ENCODE results near the gene NBPF12. TPM values are rescaled to one million over a fixed set of nuclear protein-coding genes. Genes with fewer than 3 reads are reported as not detected.
"Not testable (repeated sequence)": the region's sequence is repeated elsewhere in the genome, so short reads cannot be mapped to it uniquely, and the experiment has no call there.

Gene NBPF12
- total and polyA plus RNA-seq, 2 of the 8 experiments (the other 6 are each of a cell fraction or from before 2014, with no cell fraction given), result 4.6 to 6.7 TPM

GRCh38 chr1:146891355-146891754, 46.8 kb upstream of the NBPF12 start:
- H3K79me1 ChIP-seq (ENCODE audit: low read depth, low read length); H3K4me1 ChIP-seq (replicated peaks in 1 of 4; ENCODE audit: control insufficient read depth in 3 of 4, insufficient read depth in 4 of 4, low read length in 3 of 4); H2AK5ac ChIP-seq (ENCODE audit: low read depth, low read length); H3K14ac ChIP-seq (ENCODE audit: insufficient read length); H3K27me3 ChIP-seq (replicated peaks in 1 of 4; ENCODE audit: control insufficient read depth in 3 of 4, extremely low read depth in 1 of 4, insufficient read depth in 3 of 4, low read length in 3 of 4); H4K8ac ChIP-seq (ENCODE audit: extremely low read depth, insufficient read depth, low read length); H3K9ac ChIP-seq (replicated peaks in 1 of 4; ENCODE audit: extremely low read depth in 1 of 4, low read depth in 3 of 4, low read length in 3 of 4); H3K36me3 ChIP-seq (ENCODE audit: control insufficient read depth in 2 of 4, insufficient read depth in 4 of 4, low read length in 3 of 4); FAIRE-seq; POLR2A ChIA-PET (ENCODE audit: partially characterized antibody); DNase-seq (ENCODE audit: low read depth in 1 of 2, low spot score in 2 of 2); H3K79me2 ChIP-seq (ENCODE audit: control insufficient read depth in 1 of 2, insufficient read depth in 2 of 2, low read length in 2 of 2); H3K23ac ChIP-seq (ENCODE audit: insufficient read length); H3K27ac ChIP-seq (ENCODE audit: low read depth, low read length); H3K56ac ChIP-seq (replicated peaks; ENCODE audit: insufficient read length, low read depth, low read length); H2BK120ac ChIP-seq (replicated peaks; ENCODE audit: low read depth, low read length); H2BK20ac ChIP-seq (ENCODE audit: low read length); H2AFZ ChIP-seq (ENCODE audit: low read length); H2BK5ac ChIP-seq (ENCODE audit: low read depth, low read length); H4K20me1 ChIP-seq (replicated peaks in 1 of 2; ENCODE audit: control insufficient read depth in 1 of 2, insufficient read depth in 2 of 2, low read length in 2 of 2); H2BK15ac ChIP-seq (ENCODE audit: low read length); H3K4me2 ChIP-seq (ENCODE audit: insufficient read depth in 1 of 2, low read depth in 2 of 2, low read length in 2 of 2); H3K9me3 ChIP-seq (ENCODE audit: insufficient read depth in 2 of 2, low read depth in 1 of 2, low read length in 1 of 2); H3K4me3 ChIP-seq (ENCODE audit: extremely low read depth in 1 of 4, insufficient read depth in 2 of 4, low read depth in 3 of 4, low read length in 4 of 4); H2BK12ac ChIP-seq (ENCODE audit: low read depth, low read length); H4K5ac ChIP-seq (ENCODE audit: insufficient read length, low read depth, low read length); H4K91ac ChIP-seq (replicated peaks; ENCODE audit: insufficient read length, low read length); CTCF ChIA-PET (ENCODE audit: partially characterized antibody); H3K4ac ChIP-seq (replicated peaks; ENCODE audit: insufficient read length, low read depth, low read length); H3K18ac ChIP-seq (ENCODE audit: extremely low read depth, low read length); H3K23me2 ChIP-seq (ENCODE audit: low read depth, low read length): not testable (repeated sequence)
- 100% methylated on average over 2 of the region's 4 CpGs; no CpG with 5 or more reads in 1 of the 2 experiments for WGBS, 2 experiments (ENCODE audit: extremely low coverage in 1 of 2, insufficient coverage in 1 of 2, insufficient read length in 1 of 2, insufficient replicate concordance in 2 of 2, low coverage in 1 of 2, low lambda C conversion rate in 2 of 2, missing lambda C conversion rate in 1 of 2)

DNA sequence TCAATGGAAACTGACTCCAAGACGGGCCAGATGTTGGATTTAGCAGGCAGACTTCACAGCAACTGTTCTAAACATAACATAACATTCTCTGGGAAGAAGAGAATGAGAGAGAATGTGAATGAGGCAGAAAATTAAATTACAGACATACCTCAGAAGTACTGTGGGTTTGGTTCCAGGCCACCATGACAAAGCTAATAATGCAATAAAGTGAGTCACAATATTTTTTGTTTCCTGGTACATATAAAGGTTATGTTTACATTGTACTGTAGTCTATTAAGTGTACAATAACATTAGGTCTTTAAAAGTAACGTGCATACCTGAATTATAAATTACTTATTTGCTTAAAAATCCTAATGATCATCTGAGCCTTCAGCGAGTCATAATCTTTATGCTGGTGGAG, 45.8 kb upstream of the NBPF12 start:
- H3K4ac ChIP-seq (replicated peaks; ENCODE audit: insufficient read length, low read depth, low read length); H4K5ac ChIP-seq (ENCODE audit: insufficient read length, low read depth, low read length); H4K91ac ChIP-seq (replicated peaks; ENCODE audit: insufficient read length, low read length); H3K79me1 ChIP-seq (ENCODE audit: low read depth, low read length); H3K23me2 ChIP-seq (ENCODE audit: low read depth, low read length); H3K23ac ChIP-seq (ENCODE audit: insufficient read length); H3K4me1 ChIP-seq (replicated peaks in 1 of 4; ENCODE audit: control insufficient read depth in 3 of 4, insufficient read depth in 4 of 4, low read length in 3 of 4); FAIRE-seq; H3K4me2 ChIP-seq (ENCODE audit: insufficient read depth in 1 of 2, low read depth in 2 of 2, low read length in 2 of 2); H2AK5ac ChIP-seq (ENCODE audit: low read depth, low read length); H3K14ac ChIP-seq (ENCODE audit: insufficient read length); H3K79me2 ChIP-seq (ENCODE audit: control insufficient read depth in 1 of 2, insufficient read depth in 2 of 2, low read length in 2 of 2); H2BK120ac ChIP-seq (replicated peaks; ENCODE audit: low read depth, low read length); DNase-seq (ENCODE audit: low read depth in 1 of 2, low spot score in 2 of 2); H2AFZ ChIP-seq (ENCODE audit: low read length); H3K56ac ChIP-seq (replicated peaks; ENCODE audit: insufficient read length, low read depth, low read length); H2BK5ac ChIP-seq (ENCODE audit: low read depth, low read length); H2BK15ac ChIP-seq (ENCODE audit: low read length); H4K20me1 ChIP-seq (replicated peaks in 1 of 2; ENCODE audit: control insufficient read depth in 1 of 2, insufficient read depth in 2 of 2, low read length in 2 of 2); H3K18ac ChIP-seq (ENCODE audit: extremely low read depth, low read length); H3K4me3 ChIP-seq (ENCODE audit: extremely low read depth in 1 of 4, insufficient read depth in 2 of 4, low read depth in 3 of 4, low read length in 4 of 4); H3K27me3 ChIP-seq (replicated peaks in 1 of 4; ENCODE audit: control insufficient read depth in 3 of 4, extremely low read depth in 1 of 4, insufficient read depth in 3 of 4, low read length in 3 of 4); H3K36me3 ChIP-seq (ENCODE audit: control insufficient read depth in 2 of 4, insufficient read depth in 4 of 4, low read length in 3 of 4); H3K27ac ChIP-seq (ENCODE audit: low read depth, low read length); POLR2A ChIA-PET (ENCODE audit: partially characterized antibody); CTCF ChIA-PET (ENCODE audit: partially characterized antibody); H3K9me3 ChIP-seq (ENCODE audit: insufficient read depth in 2 of 2, low read depth in 1 of 2, low read length in 1 of 2); H3K9ac ChIP-seq (replicated peaks in 1 of 4; ENCODE audit: extremely low read depth in 1 of 4, low read depth in 3 of 4, low read length in 3 of 4); H4K8ac ChIP-seq (ENCODE audit: extremely low read depth, insufficient read depth, low read length); H2BK12ac ChIP-seq (ENCODE audit: low read depth, low read length); H2BK20ac ChIP-seq (ENCODE audit: low read length): not testable (repeated sequence)
- WGBS, 2 experiments (ENCODE audit: extremely low coverage in 1 of 2, insufficient coverage in 1 of 2, insufficient read length in 1 of 2, insufficient replicate concordance in 2 of 2, low coverage in 1 of 2, low lambda C conversion rate in 2 of 2, missing lambda C conversion rate in 1 of 2), result 86% methylated on average over 1 of the region's 3 CpGs; no CpG with 5 or more reads in 1 of the 2 experiments
